Activated CD4-positive, CD25-positive, alpha-beta regulatory T cell treated with anti-CD3 and anti-CD28 coated beads, Interleukin-2, amount 50 U/mL, for 16 hours (primary cell): Measurements from ENCODE around the gene MAP7D2.

ENCODE experiments used
- DNase-seq: peaks from one replicate; pipeline ENCODE4 v3.0.0-alpha.2; 2020; ENCODE audit warnings: low read depth, low spot score

MAP7D2 gene

DNA sequence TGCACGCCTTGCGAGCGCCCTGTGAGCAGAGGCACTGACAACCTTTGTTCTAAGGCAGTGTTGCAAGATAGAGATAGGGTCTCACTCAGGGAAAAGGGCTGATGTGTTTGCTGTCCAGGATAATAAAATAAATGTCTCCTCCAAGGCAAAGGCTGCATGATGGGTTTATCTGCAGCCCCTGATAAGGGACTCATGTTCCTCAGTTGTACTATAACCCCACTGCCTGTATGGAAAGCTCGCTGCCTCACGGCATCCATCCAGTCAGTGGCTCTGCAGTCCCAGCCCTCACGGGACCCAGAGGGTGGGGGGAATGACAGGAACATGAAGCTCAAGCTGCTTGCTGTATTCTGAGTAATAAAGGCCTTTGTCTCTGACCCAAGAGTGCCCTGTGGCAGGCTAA, 148.4 kb downstream of the MAP7D2 start:
- no peak for DNase-seq

DNA sequence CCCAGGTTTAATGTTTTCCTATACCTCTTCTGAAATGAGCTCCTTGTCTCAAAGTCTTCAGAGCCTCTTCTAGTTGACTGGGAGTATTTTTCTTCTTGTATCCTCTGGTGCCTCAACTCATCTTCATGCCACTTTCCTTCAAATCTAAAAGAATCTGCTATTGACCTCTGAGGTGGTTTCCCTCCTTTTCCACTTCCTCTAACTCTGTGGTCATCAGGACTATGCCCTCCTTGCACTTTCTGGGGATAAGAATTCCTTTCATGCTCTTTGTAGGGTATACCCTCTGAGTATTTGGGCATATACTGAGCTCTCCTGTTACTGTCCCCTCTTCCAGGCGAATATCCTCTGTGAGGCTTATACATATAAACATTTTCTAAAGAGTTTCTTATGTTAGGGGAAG, 150.7 kb downstream of the MAP7D2 start:
- no peak for DNase-seq

GRCh38 chrX:19964017-19964710, 152.5 kb downstream of the MAP7D2 start:
- no peak for DNase-seq

GRCh38 chrX:19960913-19961312, 155.8 kb downstream of the MAP7D2 start:
- no peak for DNase-seq

DNA sequence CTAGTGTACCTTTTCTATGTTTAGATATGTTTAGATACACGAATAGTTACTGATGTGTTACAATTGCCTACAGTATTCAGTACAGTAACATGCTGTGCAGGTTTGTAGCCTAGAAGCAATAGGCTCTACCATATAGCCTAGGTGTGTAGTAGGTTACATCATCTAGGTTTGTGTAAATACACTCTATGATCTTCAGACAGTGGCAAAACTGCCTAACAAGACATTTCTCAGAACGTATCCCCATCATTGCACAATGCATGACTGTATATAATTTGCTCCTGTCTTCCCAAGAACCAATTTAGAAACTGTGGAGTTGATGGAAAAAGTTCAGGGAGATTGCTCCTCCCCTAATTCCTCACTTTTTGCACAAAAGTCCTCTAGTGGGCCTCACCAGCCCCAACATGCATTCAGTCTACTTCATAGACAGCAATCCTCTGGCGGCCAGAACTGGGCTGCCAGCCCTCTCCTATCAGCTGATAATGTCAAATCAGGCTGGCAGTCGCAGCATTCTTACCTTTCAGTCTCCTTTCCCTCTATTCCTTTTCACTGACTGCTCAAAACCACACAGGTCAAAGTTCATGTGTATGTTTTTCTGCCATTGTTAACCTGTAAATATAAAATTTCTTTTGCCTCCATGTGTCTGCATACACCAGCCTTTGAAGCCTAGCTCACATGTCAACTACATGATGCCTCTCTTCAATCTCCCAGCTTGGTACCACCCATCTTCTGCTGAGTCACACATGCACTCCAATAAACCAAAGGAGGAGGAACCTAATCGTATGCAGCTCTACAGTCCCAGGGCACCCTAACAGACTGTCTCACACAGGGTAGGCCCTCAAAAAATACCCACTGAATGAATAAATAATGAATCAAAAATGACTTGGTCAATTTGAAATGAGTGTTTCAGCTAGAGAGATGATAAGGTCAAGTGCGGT, 157.9 kb downstream of the MAP7D2 start:
- DNase-seq = no peak

- no peak for DNase-seq
These were observed 159.8 kb downstream of the MAP7D2 start for GRCh38 chrX:19956923-19957322.
